Smooth muscle cell of the umbilical artery (primary cell): ENCODE results near the gene RGS7BP. TPM values are rescaled to one million over a fixed set of nuclear protein-coding genes. Genes with fewer than 3 reads are reported as not detected.

Source experiments
- total RNA-seq: library from RNA; depleted of rRNA; stranded (reverse); fragments of >200 nt; gene quantifications from 2 replicates; pipeline ENCODE4 v1.2.3, GENCODE V29; 2014

RGS7BP gene
- 0.18 and 0.30 TPM in 2 replicates for total RNA-seq

GRCh38 chr5:64505769-64506566, at the start of gene RGS7BP:
RGS7BP (plus strand) TSS chr5:64506015; CDS start chr5:64506625, 610 bp downstream.

Other genes starting within 250 kb of the RGS7BP start
- not detected in 2 replicates for gene SHISAL2B, start 184.5 kb downstream of the RGS7BP start, total RNA-seq